AG10803 (cell line): ENCODE measurements around the gene C2CD3.

Experiments used
- DNase-seq: peaks from one replicate; pipeline ENCODE4 v3.0.0; 2010; ENCODE audit warnings: low read depth
- H3K4me3 ChIP-seq: 2 replicates; pipeline ENCODE4 v1.5.1; 2011; ENCODE audit warnings: mild to moderate bottlenecking, low read length, control low read depth
- CTCF ChIP-seq: conservative IDR thresholded peaks from 2 replicates; pipeline ENCODE4 v1.5.1; 2011; ENCODE audit warnings: mild to moderate bottlenecking, low read length, control low read depth, inconsistent platforms

The C2CD3 gene

GRCh38 chr11:74204701-74205100 is 33.9 kb upstream of the C2CD3 start:
- no peak overlapping the region for H3K4me3 ChIP-seq
- no peak for TF ChIP-seq CTCF

GRCh38 chr11:74203966-74204365 is 33.2 kb upstream of the C2CD3 start:
- no peak for DNase-seq
- TF ChIP-seq CTCF: no peak
- no peak overlapping the region for H3K4me3 ChIP-seq

More at GRCh38 chr11:74204701-74205100, 33.9 kb upstream of the C2CD3 start:
- no peak for DNase-seq

- H3K4me3 ChIP-seq: no peak overlapping the region
- no peak for DNase-seq
- no peak for TF ChIP-seq CTCF
Observed at GRCh38 chr11:74196781-74197486, 26.1 kb upstream of the C2CD3 start.

GRCh38 chr11:74195828-74196227 is 25.0 kb upstream of the C2CD3 start:
- TF ChIP-seq CTCF: no peak
- DNase-seq: peak; percentile 3
- H3K4me3 ChIP-seq: no peak overlapping the region

- DNase-seq: no peak
- no peak for TF ChIP-seq CTCF
Observed at GRCh38 chr11:74185695-74186094, 14.9 kb upstream of the C2CD3 start.

GRCh38 chr11:74185285-74185684 is 14.5 kb upstream of the C2CD3 start:
- no peak overlapping the region for H3K4me3 ChIP-seq
- TF ChIP-seq CTCF: no peak
- peak; percentile 2 for DNase-seq

More at GRCh38 chr11:74185695-74186094, 14.9 kb upstream of the C2CD3 start:
- no peak overlapping the region for H3K4me3 ChIP-seq

GRCh38 chr11:74182635-74183034 is 11.8 kb upstream of the C2CD3 start:
- peak; percentile 9 for DNase-seq
- H3K4me3 ChIP-seq: no peak overlapping the region
- TF ChIP-seq CTCF: no peak
